H1 (cell line): ENCODE data around the gene CX3CL1. TPM values are rescaled to one million over a fixed set of nuclear protein-coding genes. Genes with fewer than 3 reads are reported as not detected.

Experiments
- GTF2F1 ChIP-seq: IDR thresholded peaks from 2 replicates; pipeline ENCODE4 v1.6.1; 2012; ENCODE audit warnings: low read depth, low read length, improper control_type of control experiment, borderline replicate concordance
- polyA plus RNA-seq, 7 experiments: library from polyadenylated mRNA; depleted of rRNA in 3 of 7; stranded (reverse) in 5 of 7; unstranded in 2 of 7; fragments of >200 nt in 5 of 7; fragments of 200-250 nt in 2 of 7; gene quantifications; 1 replicate in 5 of 7; 2 replicates in 1 of 7; 4 replicates in 1 of 7; pipeline versions ENCODE4 v1.2.1 to v1.2.3, GENCODE V29; 2011 to 2013; ENCODE audit warnings: missing spikeins in 2 of 7, mixed read lengths in 2 of 7
- total RNA-seq: library from RNA; stranded (reverse); fragmentation: NEBNext Ultra II Directional; extraction: Animal tissue kit (Norgen Biotek cat#: 25700); gene quantifications from 2 replicates; pipeline ENCODE4 v1.2.1, GENCODE V29; 2021

CX3CL1 gene
- total and polyA plus RNA-seq, 2 of the 8 experiments (the other 6 are each of a cell fraction or from before 2014, with no cell fraction given) = 1.4 to 3.0 TPM

DNA sequence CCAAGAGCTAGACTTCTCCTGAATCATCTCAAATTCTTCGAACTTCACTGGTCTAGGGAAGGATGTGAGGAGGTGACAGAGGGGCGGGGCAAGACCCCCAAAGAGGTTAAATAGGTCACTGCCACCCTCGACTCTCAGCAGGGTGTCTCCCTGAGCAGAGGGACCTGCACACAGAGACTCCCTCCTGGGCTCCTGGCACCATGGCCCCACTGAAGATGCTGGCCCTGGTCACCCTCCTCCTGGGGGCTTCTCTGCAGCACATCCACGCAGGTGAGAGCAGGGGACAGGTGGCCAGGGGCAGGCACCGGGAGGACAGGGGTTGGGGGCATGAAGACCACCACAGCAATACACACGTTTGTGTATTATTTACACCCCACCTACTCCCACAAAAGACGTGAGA lies 41.4 kb downstream of the CX3CL1 start (continued):
- no peak for TF ChIP-seq GTF2F1
